Epithelial cell of proximal tubule (primary cell): ENCODE data around the gene MOCS3. TPM values are rescaled to one million over a fixed set of nuclear protein-coding genes. Genes with fewer than 3 reads are reported as not detected.

Experiments used
- DNase-seq: peaks from one replicate; pipeline ENCODE4 v3.0.0-alpha.2; 2011; ENCODE audit warnings: low read depth
- H3K4me3 ChIP-seq: 2 replicates; pipeline ENCODE4 v1.5.1; 2011; ENCODE audit warnings: low read depth, mild to moderate bottlenecking, low read length
- total RNA-seq: library from RNA; depleted of rRNA; stranded (reverse); fragments of >200 nt; gene quantifications from 2 replicates; pipeline ENCODE4 v1.2.3, GENCODE V29; 2015
- TF ChIP-seq, protein P1 (sequence below): conservative IDR thresholded peaks from 2 replicates; pipeline ENCODE4 v1.5.1; 2012; ENCODE audit warnings: low read depth, mild to moderate bottlenecking, low read length

MOCS3 gene
- total RNA-seq, 1 donor from 2014 or later = 5.3 TPM

DNA sequence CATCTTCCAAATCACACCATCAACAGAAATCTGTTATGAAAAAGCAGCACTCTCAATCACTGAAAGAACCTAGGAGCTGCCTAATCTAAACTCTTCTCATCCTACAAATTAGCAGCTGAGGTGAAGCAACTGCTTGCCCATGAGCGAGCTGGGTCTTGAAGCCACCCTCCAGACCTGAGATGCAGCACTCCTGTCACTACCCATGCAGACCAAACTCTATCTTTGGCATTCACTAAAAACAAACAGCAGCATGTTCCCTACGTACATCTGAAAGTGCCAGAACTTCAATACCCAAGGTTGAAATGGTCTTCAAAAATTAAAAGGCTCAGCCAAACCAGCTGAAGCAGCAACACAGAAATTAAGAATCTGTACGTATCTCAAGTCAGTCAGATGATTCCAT lies 41.7 kb upstream of the MOCS3 start:
- DNase-seq = no peak
- H3K4me3 ChIP-seq = no peak overlapping the region
- TF ChIP-seq, protein P1, sequence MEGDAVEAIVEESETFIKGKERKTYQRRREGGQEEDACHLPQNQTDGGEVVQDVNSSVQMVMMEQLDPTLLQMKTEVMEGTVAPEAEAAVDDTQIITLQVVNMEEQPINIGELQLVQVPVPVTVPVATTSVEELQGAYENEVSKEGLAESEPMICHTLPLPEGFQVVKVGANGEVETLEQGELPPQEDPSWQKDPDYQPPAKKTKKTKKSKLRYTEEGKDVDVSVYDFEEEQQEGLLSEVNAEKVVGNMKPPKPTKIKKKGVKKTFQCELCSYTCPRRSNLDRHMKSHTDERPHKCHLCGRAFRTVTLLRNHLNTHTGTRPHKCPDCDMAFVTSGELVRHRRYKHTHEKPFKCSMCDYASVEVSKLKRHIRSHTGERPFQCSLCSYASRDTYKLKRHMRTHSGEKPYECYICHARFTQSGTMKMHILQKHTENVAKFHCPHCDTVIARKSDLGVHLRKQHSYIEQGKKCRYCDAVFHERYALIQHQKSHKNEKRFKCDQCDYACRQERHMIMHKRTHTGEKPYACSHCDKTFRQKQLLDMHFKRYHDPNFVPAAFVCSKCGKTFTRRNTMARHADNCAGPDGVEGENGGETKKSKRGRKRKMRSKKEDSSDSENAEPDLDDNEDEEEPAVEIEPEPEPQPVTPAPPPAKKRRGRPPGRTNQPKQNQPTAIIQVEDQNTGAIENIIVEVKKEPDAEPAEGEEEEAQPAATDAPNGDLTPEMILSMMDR = no peak

DNA sequence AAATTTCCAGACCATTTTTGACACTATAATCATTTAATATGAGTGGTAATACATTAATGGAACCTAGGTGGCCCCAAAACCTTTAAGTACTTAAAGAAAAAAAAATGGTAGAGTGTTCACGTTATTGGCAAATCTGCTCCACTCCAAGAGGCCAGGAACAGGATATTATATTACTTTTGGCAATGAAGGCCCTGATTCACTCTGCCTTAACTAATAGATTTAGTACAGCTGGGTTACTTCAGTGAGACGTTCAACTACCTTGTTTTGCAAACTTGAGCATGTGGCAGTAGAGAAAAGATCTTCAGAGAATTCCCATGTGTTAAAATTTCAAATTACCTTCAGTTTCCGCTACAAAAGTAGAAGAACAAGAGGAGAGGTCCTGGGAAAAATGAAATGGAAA lies 40.2 kb upstream of the MOCS3 start:
- TF ChIP-seq, protein P1 = no peak
- DNase-seq = no peak
- H3K4me3 ChIP-seq = no peak overlapping the region

DNA sequence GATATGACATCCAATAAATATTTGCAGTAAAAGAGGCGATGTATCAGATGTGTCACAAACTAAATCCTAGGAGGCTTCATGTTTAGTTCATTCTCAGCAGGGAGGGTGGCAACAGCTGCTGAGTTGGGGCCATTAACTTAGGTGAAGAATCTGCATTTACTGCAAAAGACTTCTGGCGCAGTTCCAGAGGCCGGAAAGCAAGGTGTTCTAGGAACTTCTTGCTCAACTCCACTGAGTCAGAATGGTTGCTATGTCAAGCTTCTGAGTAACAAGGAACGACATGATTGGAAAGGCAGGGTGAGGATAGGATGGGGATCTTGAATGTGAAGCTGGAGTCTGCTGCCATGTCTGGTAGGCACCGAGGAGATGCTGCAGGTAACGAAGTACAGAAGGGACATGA lies 39.1 kb upstream of the MOCS3 start:
- peak; percentile 91 for DNase-seq
- no peak overlapping the region for H3K4me3 ChIP-seq
- TF ChIP-seq, protein P1 = no peak

DNA sequence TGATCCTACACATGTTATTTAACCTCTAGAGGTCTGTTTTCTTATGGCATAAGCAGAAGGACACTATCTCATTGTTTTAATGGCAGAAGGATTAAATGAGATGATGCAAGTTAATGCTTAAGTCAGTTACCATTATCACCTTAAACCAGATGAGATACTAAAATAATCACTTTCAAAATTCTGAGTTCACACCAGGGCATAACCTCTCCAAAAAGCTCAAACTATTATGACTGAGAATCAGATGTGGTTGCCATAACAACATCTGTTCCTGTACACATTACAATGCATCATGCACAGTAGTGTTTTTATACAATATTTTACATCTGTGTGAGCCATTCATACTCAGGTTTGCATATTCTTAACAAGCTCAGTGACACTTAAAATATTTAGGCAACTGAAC lies 37.6 kb upstream of the MOCS3 start:
- no peak overlapping the region for H3K4me3 ChIP-seq
- DNase-seq = no peak
- TF ChIP-seq, protein P1 = no peak

DNA sequence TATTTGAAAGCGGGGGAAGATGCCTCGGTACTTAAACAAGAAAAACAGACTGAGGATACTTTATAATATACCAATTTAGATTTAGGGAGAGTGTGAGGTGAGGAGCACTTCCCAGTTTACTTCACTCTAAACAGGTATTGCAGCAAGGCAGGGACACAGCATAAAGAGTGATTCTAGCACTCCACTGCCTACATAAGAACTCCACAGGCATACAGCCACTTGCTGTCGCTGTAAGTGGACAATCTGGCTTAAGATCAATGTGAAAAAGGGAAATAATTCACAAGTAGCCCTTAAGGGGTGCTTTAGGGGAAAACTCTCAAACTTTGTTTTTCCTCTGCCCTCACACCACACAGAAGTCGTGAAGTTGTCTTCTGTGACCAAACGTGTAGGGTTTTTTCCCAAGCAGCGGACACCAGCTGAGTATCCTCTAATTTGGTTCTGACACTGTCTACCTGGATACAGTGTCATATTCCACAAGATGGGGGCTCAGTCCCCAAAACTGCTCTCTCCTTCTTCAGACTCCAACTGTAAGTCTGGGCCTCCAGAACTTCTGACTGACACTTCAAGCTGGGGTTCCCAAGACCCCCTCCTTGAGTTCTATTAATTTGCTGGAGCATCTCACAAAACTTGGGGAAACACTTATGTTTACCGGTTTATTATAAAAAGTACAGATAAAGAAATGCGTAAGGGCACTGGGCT lies 36.7 kb upstream of the MOCS3 start:
- DNase-seq = no peak
- no peak overlapping the region for H3K4me3 ChIP-seq
- TF ChIP-seq, protein P1 = no peak

DNA sequence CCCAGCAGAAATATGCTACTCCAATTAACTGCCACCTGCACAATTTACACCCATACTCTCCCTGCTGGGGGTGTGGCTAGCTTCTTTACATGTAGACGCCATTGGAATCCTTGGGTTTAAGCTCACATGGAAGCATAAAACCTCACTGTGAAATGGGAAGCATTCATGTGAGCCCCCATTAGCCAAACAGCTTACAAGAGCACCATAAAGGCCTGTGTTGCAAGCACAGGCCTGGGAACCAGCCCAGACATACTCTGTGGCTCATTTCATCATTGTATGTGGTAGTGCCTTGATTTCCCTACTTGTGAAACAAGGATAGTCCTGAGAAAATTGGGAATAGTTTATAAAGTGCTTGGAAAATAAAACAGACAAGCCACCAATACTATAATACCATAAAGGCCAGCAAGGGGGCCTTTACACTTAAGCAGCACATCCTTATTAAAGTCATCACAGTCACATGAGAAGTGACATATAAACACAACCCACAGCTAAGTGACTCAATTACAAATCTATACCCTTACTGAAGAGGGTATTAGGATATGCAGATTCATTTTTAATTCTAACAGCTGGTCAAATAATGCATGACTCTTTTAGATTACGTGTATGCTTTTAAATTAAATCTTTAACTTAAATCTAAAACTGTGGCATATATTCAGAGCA lies 34.2 kb upstream of the MOCS3 start:
- TF ChIP-seq, protein P1 = no peak
- no peak overlapping the region for H3K4me3 ChIP-seq

DNA sequence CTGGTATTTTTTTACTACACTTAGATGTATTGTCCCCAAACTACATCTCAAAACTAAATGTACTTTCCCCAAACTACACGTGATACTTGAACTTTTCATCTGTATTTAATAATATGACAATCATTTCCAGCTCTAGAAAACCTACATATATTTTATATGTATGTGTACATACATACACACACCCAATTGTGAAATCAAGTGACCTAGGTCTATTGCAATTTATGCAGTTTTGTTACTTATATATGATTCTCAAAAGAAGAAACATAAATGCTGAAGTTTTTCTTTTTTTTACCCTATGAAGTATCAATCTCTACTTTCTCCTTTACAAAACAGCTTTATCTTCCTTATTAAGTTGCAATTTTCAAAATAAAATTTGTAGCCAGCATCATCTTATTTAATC lies 32.1 kb upstream of the MOCS3 start:
- no peak for DNase-seq
- H3K4me3 ChIP-seq = no peak overlapping the region
- TF ChIP-seq, protein P1 = no peak

More for the DNA sequence above, 34.2 kb upstream of the MOCS3 start:
- no peak for DNase-seq
